Cardiac muscle cell (in vitro differentiated cells and primary cell): ENCODE measurements around the gene MRRF. TPM values are rescaled to one million over a fixed set of nuclear protein-coding genes. Genes with fewer than 3 reads are reported as not detected.

ENCODE experiments used
- DNase-seq, 2 donors: peaks; one replicate each; pipeline versions ENCODE4 v3.0.0 to v3.0.0-alpha.2; 2010 to 2017; ENCODE audit warnings: low read depth in 1 of 2, low spot score in 1 of 2
- H3K27ac ChIP-seq: fragments of 200-600 bp; sonication (generic); 2 replicates; pipeline ENCODE4 v1.5.1; 2016
- H3K27me3 ChIP-seq: fragments of 200-600 bp; sonication (generic); 2 replicates; pipeline ENCODE4 v1.6.0; 2016; ENCODE audit warnings: control low read depth
- H3K36me3 ChIP-seq: fragments of 200-600 bp; sonication (generic); 2 replicates; pipeline ENCODE4 v1.5.1; 2016; ENCODE audit warnings: control low read depth
- H3K4me1 ChIP-seq: fragments of 200-600 bp; sonication (generic); 2 replicates; pipeline ENCODE4 v1.8.1; 2017; ENCODE audit warnings: low read depth, mild to moderate bottlenecking, mixed run types
- H3K4me3 ChIP-seq: fragments of 200-600 bp; sonication (generic); 2 replicates; pipeline ENCODE4 v1.5.1; 2016; ENCODE audit warnings: mild to moderate bottlenecking
- H3K9me3 ChIP-seq: fragments of 200-600 bp; sonication (generic); 2 replicates; pipeline ENCODE4 v1.5.1; 2017; ENCODE audit warnings: low read depth, mild to moderate bottlenecking, control low read depth
- polyA plus RNA-seq: library from polyadenylated mRNA; unstranded; fragments of >200 nt; fragmentation: Nextera tagmentation; extraction: Ambion mirVana; gene quantifications from 2 replicates; pipeline ENCODE4 v1.2.1, GENCODE V29; 2016
- total RNA-seq: library from RNA; depleted of rRNA; stranded (reverse); fragments of >200 nt; gene quantifications from 2 replicates; pipeline ENCODE4 v1.2.3, GENCODE V29; 2016
- TF ChIP-seq, protein P1 (sequence below): IDR thresholded peaks from 2 replicates; pipeline ENCODE4 v1.5.1; 2012; ENCODE audit warnings: low read depth, mild to moderate bottlenecking, low read length

MRRF gene
- total and polyA plus RNA-seq, 2 experiments from 2014 or later: 44.4 to 45.5 TPM

DNA sequence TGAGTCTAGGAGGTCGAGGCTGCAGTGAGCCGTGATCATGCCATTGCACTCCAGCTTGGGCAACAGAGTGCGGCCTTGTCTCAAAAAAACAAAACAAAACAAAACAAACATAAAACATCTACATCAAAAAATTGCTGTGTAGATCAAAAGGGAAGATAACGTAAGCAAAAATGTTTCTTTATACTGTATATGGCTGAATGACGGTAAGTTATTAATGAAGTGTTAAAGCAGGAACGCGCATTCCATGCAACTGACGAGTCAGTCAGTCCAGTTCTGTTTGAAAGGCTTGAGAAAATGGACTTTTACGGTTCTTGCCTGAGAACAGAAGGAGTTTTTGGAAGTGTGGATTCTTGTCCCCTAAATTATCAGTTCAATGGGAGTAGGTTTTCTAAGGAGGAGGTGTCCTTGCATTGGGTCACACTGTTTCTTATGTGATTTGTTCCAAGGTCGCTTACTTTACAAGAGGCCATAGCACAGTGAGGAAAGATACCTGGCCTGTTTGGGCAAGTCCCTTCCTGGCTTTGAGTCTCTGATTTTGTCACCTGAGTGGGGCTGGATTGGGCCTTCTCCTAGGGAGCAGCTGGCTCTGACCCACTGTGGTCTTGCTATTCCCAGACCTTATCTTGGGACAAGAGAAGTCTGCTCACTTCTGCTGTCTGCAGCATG is 99.6 kb downstream of the MRRF start:
- Histone ChIP-seq H3K27ac (no peak overlapping the region), H3K27me3 (no peaks in the 10 kb centered on the region), H3K9me3 (no peaks in the 10 kb centered on the region), H3K4me1 (no peaks in the 10 kb centered on the region), H3K36me3 (no peaks in the 10 kb centered on the region), H3K4me3 (no peak overlapping the region)
- DNase-seq: no peak
- TF ChIP-seq, protein P1, sequence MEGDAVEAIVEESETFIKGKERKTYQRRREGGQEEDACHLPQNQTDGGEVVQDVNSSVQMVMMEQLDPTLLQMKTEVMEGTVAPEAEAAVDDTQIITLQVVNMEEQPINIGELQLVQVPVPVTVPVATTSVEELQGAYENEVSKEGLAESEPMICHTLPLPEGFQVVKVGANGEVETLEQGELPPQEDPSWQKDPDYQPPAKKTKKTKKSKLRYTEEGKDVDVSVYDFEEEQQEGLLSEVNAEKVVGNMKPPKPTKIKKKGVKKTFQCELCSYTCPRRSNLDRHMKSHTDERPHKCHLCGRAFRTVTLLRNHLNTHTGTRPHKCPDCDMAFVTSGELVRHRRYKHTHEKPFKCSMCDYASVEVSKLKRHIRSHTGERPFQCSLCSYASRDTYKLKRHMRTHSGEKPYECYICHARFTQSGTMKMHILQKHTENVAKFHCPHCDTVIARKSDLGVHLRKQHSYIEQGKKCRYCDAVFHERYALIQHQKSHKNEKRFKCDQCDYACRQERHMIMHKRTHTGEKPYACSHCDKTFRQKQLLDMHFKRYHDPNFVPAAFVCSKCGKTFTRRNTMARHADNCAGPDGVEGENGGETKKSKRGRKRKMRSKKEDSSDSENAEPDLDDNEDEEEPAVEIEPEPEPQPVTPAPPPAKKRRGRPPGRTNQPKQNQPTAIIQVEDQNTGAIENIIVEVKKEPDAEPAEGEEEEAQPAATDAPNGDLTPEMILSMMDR: no peak

GRCh38 chr9:122364783-122365150 is 100.1 kb downstream of the MRRF start:
- H3K27ac ChIP-seq: no peak overlapping the region
- peaks cover 2% of the 10 kb centered on the region for H3K27me3 ChIP-seq
- no peak overlapping the region for H3K4me3 ChIP-seq
- TF ChIP-seq, protein P1: no peak
- H3K4me1 ChIP-seq: no peaks in the 10 kb centered on the region
- no peaks in the 10 kb centered on the region for H3K9me3 ChIP-seq
- DNase-seq: peak in 1 of 2 donors; percentile 61
- H3K36me3 ChIP-seq: no peaks in the 10 kb centered on the region

DNA sequence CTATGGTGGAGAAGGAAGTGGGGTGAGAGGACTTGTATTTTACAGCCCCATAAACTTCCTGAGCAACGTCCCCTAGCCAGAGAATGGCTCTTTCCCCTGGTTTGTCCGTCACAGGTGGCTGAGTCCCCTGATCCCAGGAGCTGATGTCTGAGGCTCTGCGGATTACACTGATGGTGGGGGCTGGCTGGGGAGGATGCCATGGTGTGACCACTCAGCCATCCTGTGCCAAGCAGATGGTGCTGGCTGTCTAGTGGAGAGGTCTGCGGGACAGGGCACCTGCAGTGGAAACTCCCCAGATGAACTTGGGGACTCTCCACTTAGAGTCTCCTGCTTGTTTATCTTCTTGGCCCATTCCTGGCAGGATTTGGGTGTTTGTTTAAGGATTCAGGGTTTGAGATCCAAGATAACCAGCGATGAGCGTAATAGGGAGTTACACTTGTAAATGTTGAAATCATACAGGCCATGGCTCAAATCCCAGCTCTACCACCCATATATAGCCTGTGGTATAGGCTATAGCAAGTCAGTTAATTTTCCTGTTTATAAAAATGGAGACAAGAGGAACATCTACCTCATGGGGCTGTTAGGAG is 101.5 kb downstream of the MRRF start:
- no peak overlapping the region for H3K4me3 ChIP-seq
- peak in 1 of 2 donors; percentile 80 for DNase-seq
- no peaks in the 10 kb centered on the region for H3K36me3 ChIP-seq
- H3K27ac ChIP-seq: no peak overlapping the region
- no peaks in the 10 kb centered on the region for H3K4me1 ChIP-seq
- H3K27me3 ChIP-seq: peaks cover 16% of the 10 kb centered on the region
- TF ChIP-seq, protein P1: no peak
- no peaks in the 10 kb centered on the region for H3K9me3 ChIP-seq

GRCh38 chr9:122367065-122367464 is 102.4 kb downstream of the MRRF start:
- no peak for DNase-seq
- H3K9me3 ChIP-seq: no peaks in the 10 kb centered on the region
- H3K36me3 ChIP-seq: no peaks in the 10 kb centered on the region
- TF ChIP-seq, protein P1: no peak
- H3K27me3 ChIP-seq: peaks cover 25% of the 10 kb centered on the region
- H3K27ac ChIP-seq: no peak overlapping the region
- H3K4me3 ChIP-seq: no peak overlapping the region
- H3K4me1 ChIP-seq: no peaks in the 10 kb centered on the region

DNA sequence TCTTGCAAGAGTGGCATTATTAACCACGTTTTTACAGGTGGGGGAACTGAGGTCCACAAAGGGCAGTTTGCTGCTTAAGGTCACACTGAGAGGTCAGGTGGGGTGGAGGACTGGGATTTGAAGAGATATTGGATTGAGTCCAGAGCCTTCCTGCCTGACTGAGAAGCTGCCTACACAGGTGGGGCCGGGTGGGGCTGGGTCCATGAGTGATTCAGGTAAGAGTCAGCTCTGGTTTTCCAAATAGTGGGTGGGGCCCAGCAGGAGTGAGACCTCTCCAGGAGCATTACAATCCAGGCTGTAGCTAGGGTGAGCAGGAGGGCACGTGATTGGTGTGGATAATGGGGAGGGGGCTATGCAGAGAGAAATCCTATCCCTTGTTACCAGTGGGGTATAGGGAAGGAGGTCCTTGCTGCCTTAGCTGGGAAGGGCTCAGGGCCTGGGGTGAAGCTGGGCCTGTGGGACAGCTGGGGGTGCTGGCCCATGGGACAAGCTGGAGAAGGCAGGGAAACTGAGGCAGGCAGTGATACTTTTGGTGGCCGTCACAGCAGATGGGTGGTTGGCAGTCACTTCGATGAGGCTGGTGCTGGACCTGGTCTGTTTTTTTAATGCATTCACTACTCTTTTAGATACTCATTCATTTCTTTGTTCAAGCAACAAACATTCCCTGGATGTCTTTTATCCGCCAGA is 103.2 kb downstream of the MRRF start:
- Histone ChIP-seq H3K27me3 (peaks cover 33% of the 10 kb centered on the region), H3K36me3 (no peaks in the 10 kb centered on the region), H3K27ac (no peak overlapping the region), H3K9me3 (no peaks in the 10 kb centered on the region), H3K4me1 (no peaks in the 10 kb centered on the region), H3K4me3 (no peak overlapping the region)
- no peak for DNase-seq
- TF ChIP-seq, protein P1: no peak
